GM19240 (cell line): Measurements from ENCODE around the gene CDK3.
"Not testable (repeated sequence)": the region's sequence is repeated elsewhere in the genome, so short reads cannot be mapped to it uniquely, and the experiment has no call there.

Experiments used
- DNase-seq: peaks from one replicate; pipeline ENCODE4 v3.0.0; 2011; ENCODE audit warnings: low spot score; ENCODE audit not compliant: insufficient read length

The CDK3 gene

GRCh38 chr17:76038050-76038449, 37.4 kb downstream of the CDK3 start:
- DNase-seq, result no peak

GRCh38 chr17:76039121-76039520, 38.5 kb downstream of the CDK3 start:
- DNase-seq, result no peak

DNA sequence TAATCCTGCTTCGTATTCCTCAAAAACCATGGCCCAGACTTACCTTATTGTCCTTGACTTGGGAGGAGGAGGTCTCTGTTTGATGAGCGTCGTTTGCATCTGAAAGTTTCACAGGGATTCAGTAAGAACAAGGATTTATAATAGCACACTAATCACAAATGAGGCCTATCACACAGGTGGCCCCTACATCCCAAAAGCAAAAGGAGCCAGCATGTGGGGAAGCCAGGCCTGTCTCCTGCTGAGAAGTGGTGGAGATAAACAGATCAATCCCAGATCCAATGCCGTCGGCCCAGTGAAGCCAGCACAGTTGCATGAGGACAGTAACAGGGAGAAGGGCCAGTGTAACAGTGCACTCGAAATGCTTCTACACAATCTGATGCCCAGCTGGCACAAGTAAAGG, 39.7 kb downstream of the CDK3 start:
- DNase-seq, result no peak

GRCh38 chr17:76042868-76043267, 42.2 kb downstream of the CDK3 start:
- not testable (repeated sequence) for DNase-seq

DNA sequence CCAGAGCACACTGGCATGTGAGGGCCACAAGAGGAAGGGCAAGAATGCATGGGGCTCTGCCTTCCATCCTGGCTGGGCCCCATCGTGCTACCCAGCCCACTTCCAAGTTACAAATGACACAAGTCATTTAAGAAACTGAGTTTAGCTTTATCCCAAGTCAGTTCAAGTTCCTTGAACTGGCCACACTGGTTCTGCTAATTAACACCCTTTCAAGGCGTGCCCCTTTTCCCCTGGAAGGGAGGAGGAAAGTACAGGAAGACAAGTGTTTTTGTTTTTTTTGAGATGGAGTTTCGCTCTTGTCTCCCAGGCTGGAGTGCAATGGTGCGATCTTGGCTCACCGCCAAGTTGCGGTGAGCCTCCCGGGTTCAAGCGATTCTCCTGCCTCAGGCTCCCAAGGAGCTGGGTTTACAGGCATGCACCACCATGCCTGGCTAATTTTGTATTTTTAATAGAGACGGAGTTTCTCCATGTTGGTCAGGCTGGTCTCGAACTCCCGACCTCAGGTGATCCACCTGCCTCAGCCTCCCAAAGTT, 43.9 kb downstream of the CDK3 start:
- not testable (repeated sequence) for DNase-seq

GRCh38 chr17:76046064-76046463, 45.4 kb downstream of the CDK3 start:
- no peak for DNase-seq

- DNase-seq, result no peak
Observed at GRCh38 chr17:76048025-76048605, 47.5 kb downstream of the CDK3 start.

- no peak for DNase-seq
Observed at GRCh38 chr17:76048711-76049110, 48.1 kb downstream of the CDK3 start.

- DNase-seq, result no peak
Observed at GRCh38 chr17:76049239-76049638, 48.6 kb downstream of the CDK3 start.

DNA sequence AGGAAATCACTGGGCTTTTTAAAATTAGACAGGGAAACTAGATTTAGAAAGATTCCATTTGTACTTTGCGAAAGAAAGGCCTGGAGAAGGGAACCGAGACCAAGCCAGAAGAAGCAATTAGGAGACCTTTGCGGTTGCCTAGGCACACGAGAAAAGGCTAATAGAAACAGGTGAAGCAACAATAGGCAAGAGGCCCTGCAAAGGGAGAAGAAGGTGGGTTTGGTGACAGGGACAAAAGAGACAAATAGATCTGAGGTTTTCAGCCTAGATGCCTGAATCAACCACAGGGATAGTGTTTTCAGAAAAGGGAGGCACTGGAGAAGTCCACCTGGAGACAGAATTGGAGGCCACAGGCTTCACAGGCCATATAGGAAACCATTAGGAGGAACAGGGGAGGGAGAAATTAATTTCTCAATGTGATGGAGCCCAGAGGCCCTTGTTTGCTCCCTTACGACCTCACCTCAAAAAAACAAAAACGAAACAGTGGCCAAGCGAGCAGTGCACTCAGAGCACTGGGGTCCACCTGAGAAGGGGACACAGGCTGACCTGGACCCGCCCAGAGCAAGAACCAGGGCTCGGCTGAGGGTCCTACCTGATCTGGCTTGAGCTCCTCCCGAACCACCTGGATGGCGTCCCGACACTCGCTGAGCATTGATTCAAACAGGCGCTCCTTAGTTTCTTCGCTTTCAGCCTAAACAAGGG, 49.3 kb downstream of the CDK3 start:
- DNase-seq, result no peak

GRCh38 chr17:76050538-76051467, 50.1 kb downstream of the CDK3 start:
- no peak for DNase-seq

DNA sequence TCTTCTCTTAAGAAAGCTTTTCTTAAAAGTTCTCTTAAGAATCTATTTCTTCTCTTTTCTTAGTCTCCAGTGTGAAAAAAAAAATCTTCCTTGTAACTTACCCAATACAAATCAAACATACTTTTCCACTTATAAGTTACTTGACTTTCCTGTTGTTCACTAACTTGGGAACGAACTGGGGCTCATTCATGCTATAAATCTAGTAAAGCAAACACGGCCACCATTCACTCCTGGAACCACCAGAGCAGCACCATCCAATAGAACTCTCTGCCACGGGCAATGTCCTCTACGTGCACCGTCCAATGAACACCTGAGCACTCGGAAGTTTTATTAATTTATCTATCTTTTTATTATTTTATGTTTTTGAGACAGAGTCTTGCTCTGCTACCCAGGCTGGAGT, 50.9 kb downstream of the CDK3 start:
- no peak for DNase-seq

GRCh38 chr17:76053246-76054111, 52.8 kb downstream of the CDK3 start:
- no peak for DNase-seq

DNA sequence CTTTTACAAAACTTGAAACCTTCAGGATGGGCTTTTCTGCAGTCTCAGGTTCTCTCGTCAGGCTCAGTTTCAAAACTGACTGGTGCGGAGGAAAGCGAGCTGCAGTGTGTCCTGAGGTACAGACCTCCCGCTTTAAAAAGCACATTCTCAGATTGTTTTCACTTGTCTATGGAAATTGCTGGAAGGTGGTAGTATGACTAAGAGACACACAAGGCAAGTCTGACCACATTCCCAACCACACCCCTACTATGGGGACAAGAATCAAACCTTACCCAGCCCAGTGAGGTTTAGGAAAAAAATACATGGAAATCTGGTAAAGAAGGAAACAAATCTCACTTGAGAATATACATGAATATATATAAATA, 53.4 kb downstream of the CDK3 start:
- no peak for DNase-seq
